ENCODE data around the gene GNLY.

GRCh38 chr2:85725451-85725850, 31.3 kb downstream of the GNLY start:
- TF ChIP-seq POLR2A (IDR thresholded peaks at IDR 0.05) (no peak), CTCF (IDR thresholded peaks at IDR 0.05) (no peak)
